Skin epidermis (tissue), 12 donors: ENCODE data around the gene IFNA14.
"Not testable (repeated sequence)": the region's sequence is repeated elsewhere in the genome, so short reads cannot be mapped to it uniquely, and the experiment has no call there.

Source experiments
- H3K27ac ChIP-seq, 21 experiments: fragments of 200-600 bp; sonication (generic) in 11 of 21; one replicate each; pipeline ENCODE4 v1.5.0; 2020; ENCODE audit warnings: mild to moderate bottlenecking in 3 of 21, inconsistent platforms in 2 of 21, moderate library complexity in 2 of 21
- H3K4me3 ChIP-seq, 7 experiments: fragments of 200-600 bp; sonication (generic) in 2 of 7; one replicate each; pipeline ENCODE4 v1.5.0; 2020; ENCODE audit warnings: inconsistent platforms in 2 of 7, mild to moderate bottlenecking in 2 of 7, moderate library complexity in 1 of 7

The IFNA14 gene

GRCh38 chr9:21239911-21240310 lies at the start of gene IFNA14:
IFNA14 (minus strand) TSS chr9:21240005; CDS start chr9:21239935, 70 bp downstream.
- H3K4me3 ChIP-seq, result no peak within 1 kb of the TSS
- no peak within 1 kb of the TSS for H3K27ac ChIP-seq

- Histone ChIP-seq H3K4me3 (no peak overlapping the region), H3K27ac (no peak overlapping the region)
These were observed 47.5 kb upstream of the IFNA14 start for GRCh38 chr9:21287280-21287679.

- Histone ChIP-seq H3K27ac (no peak overlapping the region), H3K4me3 (no peak overlapping the region)
These were observed 46.9 kb upstream of the IFNA14 start for GRCh38 chr9:21286659-21287058.

- Histone ChIP-seq H3K4me3 (no peak overlapping the region), H3K27ac (no peak overlapping the region)
These were observed 46.3 kb upstream of the IFNA14 start for GRCh38 chr9:21286099-21286498.

- Histone ChIP-seq H3K4me3 (no peak overlapping the region), H3K27ac (no peak overlapping the region)
These were observed 41.5 kb upstream of the IFNA14 start for GRCh38 chr9:21281275-21281674.

GRCh38 chr9:21268347-21268657 lies 28.5 kb upstream of the IFNA14 start:
- Histone ChIP-seq H3K4me3 (no peak overlapping the region), H3K27ac (no peak overlapping the region)

GRCh38 chr9:21267485-21268346 lies 27.9 kb upstream of the IFNA14 start:
- Histone ChIP-seq H3K27ac (no peak overlapping the region), H3K4me3 (no peak overlapping the region)

- H3K4me3 ChIP-seq, result no peak overlapping the region
- no peak overlapping the region for H3K27ac ChIP-seq
These were observed 27.1 kb upstream of the IFNA14 start for GRCh38 chr9:21266733-21267484.

- Histone ChIP-seq H3K27ac (no peak overlapping the region), H3K4me3 (no peak overlapping the region)
These were observed 25.8 kb upstream of the IFNA14 start for GRCh38 chr9:21265421-21266189.

- H3K4me3 ChIP-seq, result no peak overlapping the region
- H3K27ac ChIP-seq, result no peak overlapping the region
These were observed 15.9 kb upstream of the IFNA14 start for GRCh38 chr9:21255538-21256212.

- Histone ChIP-seq H3K27ac (no peak overlapping the region), H3K4me3 (no peak overlapping the region)
These were observed 13.1 kb upstream of the IFNA14 start for GRCh38 chr9:21252721-21253547.

- Histone ChIP-seq H3K4me3 (no peak overlapping the region), H3K27ac (no peak overlapping the region)
These were observed 11.8 kb upstream of the IFNA14 start for GRCh38 chr9:21251638-21252037.

- no peak overlapping the region for H3K27ac ChIP-seq
These were observed 11.4 kb upstream of the IFNA14 start for GRCh38 chr9:21251190-21251589.

GRCh38 chr9:21244836-21245235 lies 5.0 kb upstream of the IFNA14 start:
- Histone ChIP-seq H3K4me3 (no peak overlapping the region), H3K27ac (no peak overlapping the region)

More at GRCh38 chr9:21251190-21251589, 11.4 kb upstream of the IFNA14 start:
- no peak overlapping the region for H3K4me3 ChIP-seq

- H3K4me3 ChIP-seq, result not testable (repeated sequence)
These were observed 3.5 kb downstream of the IFNA14 start for GRCh38 chr9:21236360-21236714.

GRCh38 chr9:21235468-21236359 lies 4.1 kb downstream of the IFNA14 start:
- not testable (repeated sequence) for H3K27ac ChIP-seq

More at GRCh38 chr9:21236360-21236714, 3.5 kb downstream of the IFNA14 start:
- not testable (repeated sequence) for H3K27ac ChIP-seq

GRCh38 chr9:21234153-21234687 lies 5.6 kb downstream of the IFNA14 start:
- Histone ChIP-seq H3K4me3 (no peak overlapping the region), H3K27ac (no peak overlapping the region)

More at GRCh38 chr9:21235468-21236359, 4.1 kb downstream of the IFNA14 start:
- H3K4me3 ChIP-seq, result not testable (repeated sequence)

GRCh38 chr9:21233258-21233657 lies 6.5 kb downstream of the IFNA14 start:
- H3K4me3 ChIP-seq, result no peak overlapping the region
- no peak overlapping the region for H3K27ac ChIP-seq
